DMS114 treated with DMSO at 0.1 percent for 48 hours (cell line): ENCODE measurements around the gene DISC1.

Source experiments
- DNase-seq: peaks from one replicate; lab custom pipeline; 2025; ENCODE audit not compliant: unreplicated experiment; lab: John Stamatoyannopoulos, UW

Gene DISC1

GRCh38 chr1:231921646-231922345 lies 295.2 kb downstream of the DISC1 start:
- no peak for DNase-seq

DNA sequence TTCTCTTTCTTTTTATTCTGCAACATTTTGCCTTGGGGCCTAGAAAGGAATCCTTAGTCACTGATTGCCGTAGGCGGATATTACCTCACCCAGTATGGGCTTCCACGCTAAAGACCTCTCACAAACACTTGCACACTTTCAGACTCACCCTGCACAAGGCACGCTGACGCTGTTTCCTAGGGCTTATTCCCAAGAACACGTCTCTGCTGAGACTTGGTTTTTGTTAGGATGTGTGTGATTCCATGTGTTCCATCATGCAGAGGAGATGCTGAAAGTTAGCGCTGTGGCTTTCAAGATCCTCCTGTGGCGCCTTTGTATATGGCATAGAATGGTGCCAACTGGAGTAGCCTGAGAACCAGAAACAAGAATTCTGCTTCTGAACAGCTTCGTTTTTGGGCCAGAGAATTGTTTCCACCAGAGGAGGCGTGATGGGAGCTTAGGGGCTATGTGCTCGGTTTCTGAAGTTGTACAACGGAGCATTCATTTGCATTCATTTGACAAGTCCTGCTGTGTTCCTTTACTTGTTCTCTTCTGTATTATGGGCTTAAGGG lies 297.0 kb downstream of the DISC1 start:
- DNase-seq: no peak

DNA sequence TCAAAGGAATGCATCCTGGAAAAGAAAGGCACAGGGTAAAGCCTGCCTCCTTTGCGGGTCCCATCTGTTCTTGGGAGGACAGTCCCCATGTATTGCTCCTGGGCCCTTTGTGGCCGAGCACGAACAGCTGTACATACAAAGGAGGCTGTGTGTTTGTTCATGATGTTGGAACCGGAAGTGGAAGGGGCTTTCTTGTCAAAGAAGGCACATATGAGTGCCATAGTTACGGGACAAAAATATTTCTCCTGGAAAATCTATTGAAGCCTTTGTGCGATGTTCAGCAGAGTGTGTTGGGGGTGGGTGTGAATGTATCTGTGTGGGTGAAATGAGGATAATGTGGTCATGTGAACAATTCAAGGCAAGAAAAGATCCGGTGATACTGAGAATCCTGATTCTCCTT lies 297.6 kb downstream of the DISC1 start:
- DNase-seq: no peak

DNA sequence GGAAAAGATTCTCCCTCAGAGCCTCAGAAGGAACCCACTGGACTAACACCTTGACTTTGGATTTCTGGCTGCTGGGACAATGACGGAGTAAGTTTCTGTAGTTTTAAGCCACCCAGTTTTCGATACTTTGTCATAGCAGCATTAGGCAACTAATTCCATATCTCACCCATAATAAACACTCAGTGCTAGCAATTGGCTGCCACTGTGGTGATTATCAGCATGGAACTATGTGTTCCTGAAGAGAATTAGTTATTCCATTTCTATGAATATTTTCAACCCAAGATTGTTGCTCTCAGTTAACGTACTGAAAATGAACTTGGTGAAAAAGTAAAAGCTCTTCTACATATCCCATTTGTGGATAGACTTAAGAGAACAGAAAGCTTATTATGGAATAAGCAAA lies 299.3 kb downstream of the DISC1 start:
- no peak for DNase-seq

DNA sequence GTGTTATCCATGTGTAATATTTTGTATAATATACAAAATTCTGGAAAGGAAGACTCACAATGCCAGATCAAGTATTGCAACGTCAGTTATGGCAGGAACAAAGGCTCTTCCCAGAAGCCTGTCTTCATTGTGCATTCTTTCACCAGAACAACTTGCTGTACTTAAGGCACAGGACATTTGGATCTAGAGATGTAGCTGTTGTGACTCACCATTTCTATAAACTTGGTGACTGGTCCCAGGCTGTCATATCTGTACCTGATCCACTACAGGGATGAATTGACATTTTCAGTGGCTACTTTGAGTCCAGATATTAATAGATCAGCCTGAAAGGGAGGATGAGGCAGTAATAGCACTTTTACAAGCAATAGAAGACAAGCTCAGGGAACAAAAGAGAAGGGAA lies 299.8 kb downstream of the DISC1 start:
- DNase-seq: no peak

DNA sequence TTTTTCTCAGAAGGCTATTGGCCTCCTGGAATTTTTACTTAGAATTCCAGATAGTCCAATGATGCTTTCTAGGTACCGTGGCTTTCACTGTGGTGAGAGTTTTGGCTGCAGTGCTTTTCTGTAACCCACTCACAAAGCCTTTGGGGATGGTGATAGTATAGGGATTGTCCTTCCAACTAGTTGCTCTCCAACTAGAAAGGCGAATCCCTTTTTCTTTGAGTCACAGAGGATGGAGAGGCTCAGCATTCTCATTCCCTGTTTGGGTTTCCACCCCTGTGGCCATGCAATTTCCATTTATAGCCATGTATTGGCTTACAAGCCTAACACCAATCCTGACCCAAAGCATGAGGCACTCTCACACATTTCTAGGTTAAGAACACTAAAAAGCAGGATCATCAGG lies 300.3 kb downstream of the DISC1 start:
- DNase-seq: no peak

GRCh38 chr1:231927431-231927830 lies 300.8 kb downstream of the DISC1 start:
- DNase-seq: no peak

GRCh38 chr1:231929311-231929710 lies 302.7 kb downstream of the DISC1 start:
- DNase-seq: no peak

- DNase-seq: no peak
These were observed 303.8 kb downstream of the DISC1 start for GRCh38 chr1:231930257-231930947.

DNA sequence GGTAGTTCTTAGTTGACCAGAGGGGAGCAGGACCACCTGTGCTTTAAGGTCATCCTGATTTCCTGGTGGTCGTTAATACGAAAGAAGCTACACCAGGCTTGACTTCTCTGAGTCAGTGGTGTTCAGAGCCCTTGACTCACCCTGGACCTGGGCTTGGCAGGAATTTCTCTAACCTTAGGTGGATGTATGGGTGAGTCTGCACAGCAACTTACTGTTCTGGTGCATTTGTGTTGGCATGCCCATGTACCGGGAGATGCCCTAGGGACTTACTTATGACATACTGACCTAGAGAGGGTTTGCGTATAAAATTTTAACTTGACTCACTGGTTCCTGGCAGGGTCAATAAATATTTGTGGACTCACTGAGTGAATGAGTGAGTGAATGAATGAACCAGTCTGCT lies 304.6 kb downstream of the DISC1 start:
- no peak for DNase-seq

DNA sequence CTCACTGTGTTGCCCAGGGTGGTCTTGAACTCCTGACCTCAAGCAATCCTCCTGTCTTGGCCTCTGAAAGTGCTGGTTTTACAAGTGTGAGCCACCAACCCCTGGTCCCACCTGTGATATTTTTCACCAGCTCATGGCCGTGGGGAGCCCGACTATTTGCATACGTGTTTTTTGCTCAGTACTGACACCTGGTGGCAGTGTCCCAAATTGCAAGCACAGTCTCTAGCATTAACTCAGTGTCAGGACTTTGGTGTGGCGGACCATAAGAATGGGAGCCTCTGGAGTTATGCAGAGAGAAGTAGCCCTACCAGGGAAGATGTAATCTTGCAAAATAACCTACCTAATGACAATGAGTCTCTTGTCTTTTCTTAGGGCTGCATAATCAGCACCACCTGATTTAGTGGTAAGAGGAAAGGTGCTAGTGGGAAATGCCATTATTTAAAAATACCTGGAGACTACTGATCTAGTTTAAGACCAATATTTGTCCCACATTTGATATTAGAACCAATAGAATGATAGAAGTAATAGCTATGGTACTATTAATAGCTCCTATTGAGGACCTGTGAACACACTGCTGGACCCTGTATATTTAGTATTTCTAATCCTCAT lies 305.4 kb downstream of the DISC1 start:
- no peak for DNase-seq

- no peak for DNase-seq
These were observed 307.4 kb downstream of the DISC1 start for GRCh38 chr1:231933711-231934626.

GRCh38 chr1:231934797-231935196 lies 308.2 kb downstream of the DISC1 start:
- no peak for DNase-seq

- DNase-seq: no peak
These were observed 309.3 kb downstream of the DISC1 start for GRCh38 chr1:231935856-231936255.

DNA sequence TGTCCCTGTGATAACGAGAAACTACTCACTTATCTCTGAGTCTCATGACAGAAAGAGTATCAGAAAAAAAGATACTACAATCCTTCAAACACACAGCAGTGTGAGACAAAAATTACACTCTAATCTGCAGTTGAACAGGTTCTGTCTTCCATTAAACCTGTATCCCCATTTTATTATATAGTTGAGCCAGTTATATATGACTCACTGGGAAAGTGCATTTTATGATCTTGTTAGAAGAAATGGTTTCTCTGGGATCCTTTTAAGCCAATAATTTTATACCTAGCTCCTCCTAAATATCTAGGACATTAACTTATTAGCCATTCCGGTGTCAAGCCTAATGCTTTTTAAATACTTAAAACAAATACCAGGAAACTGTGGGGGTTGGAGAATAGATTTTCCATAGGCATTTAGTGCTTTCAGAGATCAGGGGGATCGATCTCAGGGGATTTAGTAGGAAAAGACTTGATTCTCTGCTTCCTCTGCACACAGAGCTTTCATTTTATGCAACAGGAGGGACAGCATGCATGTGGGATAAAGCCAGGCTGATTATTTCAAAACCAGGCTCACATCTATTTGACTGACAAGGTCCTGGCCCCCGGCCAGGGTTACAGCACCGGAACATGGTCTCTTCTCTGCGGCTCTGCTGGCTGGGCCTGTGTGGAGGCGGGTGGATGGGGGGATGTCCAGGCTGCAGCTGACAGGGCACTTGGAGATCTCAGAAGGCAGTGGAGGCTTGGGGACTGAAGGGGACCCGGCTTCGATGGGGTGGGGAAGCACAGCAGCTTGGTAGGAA lies 310.6 kb downstream of the DISC1 start:
- no peak for DNase-seq

GRCh38 chr1:231938211-231938610 lies 311.6 kb downstream of the DISC1 start:
- no peak for DNase-seq

GRCh38 chr1:231938711-231939110 lies 312.1 kb downstream of the DISC1 start:
- no peak for DNase-seq

- DNase-seq: no peak
These were observed 312.5 kb downstream of the DISC1 start for GRCh38 chr1:231939118-231939517.

DNA sequence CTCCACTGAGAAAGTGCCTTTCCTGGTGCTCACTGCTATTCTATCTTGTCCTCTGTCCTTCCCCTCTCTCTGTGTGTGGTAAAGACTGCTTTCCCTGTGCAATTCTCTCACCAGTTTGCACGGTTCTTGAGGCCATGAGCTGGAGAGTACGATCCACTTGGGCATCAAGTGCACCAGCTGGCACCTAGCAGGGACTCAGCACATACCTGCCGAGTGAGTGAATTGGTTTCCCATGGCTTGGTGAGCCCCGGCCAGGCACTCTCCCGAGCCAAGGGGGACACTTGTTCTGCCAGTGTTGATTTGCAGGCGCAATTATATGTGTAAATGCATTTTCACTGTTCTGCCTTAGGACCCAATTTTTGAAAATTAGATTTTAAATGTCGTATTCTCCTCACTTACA lies 313.5 kb downstream of the DISC1 start:
- no peak for DNase-seq

DNA sequence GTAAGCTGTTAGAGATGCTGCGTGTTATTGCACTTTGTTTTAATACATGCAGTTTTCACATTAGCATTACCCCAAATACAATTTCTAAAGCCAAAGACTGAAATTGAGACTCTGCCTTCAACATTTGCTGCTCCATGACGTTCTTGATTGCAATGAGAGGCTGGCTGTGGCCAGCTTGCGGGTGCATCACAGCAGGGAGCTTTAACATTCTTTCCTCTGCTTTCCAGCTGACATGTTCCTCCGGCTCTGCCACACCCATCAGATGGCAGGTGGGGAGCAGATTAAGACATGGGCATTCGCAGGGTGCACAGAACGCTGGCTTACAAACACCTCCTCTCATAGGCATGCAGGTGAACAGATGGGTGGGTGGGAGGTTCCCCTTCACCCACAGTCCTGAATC lies 314.1 kb downstream of the DISC1 start:
- DNase-seq: no peak
